SK-N-MC (cell line): ENCODE measurements around the gene STRBP.
"Not testable (repeated sequence)": the region's sequence is repeated elsewhere in the genome, so short reads cannot be mapped to it uniquely, and the experiment has no call there.

Source experiments
- DNase-seq: peaks from one replicate; pipeline ENCODE4 v3.0.0-alpha.2; 2011; ENCODE audit warnings: low read depth, low spot score
- H3K27ac ChIP-seq: fragments of 200-600 bp; sonication (generic); 2 replicates; pipeline ENCODE4 v1.5.1; 2016; ENCODE audit warnings: mixed run types
- H3K36me3 ChIP-seq: fragments of 200-600 bp; sonication (generic); 2 replicates; pipeline ENCODE4 v1.6.1; 2017; ENCODE audit warnings: antibody characterized with exemption, low read length, mixed read lengths; ENCODE audit not compliant: insufficient read depth
- H3K4me3 ChIP-seq: fragments of 200-600 bp; sonication (generic); 2 replicates; pipeline ENCODE4 v1.5.1; 2016
- H3K9ac ChIP-seq: fragments of 200-600 bp; sonication (generic); 2 replicates; pipeline ENCODE4 v1.8.0; 2017; ENCODE audit warnings: mixed run types, mixed read lengths; ENCODE audit not compliant: insufficient read length
- H3K9me3 ChIP-seq: fragments of 200-600 bp; sonication (generic); 2 replicates; pipeline ENCODE4 v1.6.1; 2017; ENCODE audit warnings: low read depth, mild to moderate bottlenecking, antibody characterized with exemption, low read length, moderate library complexity, mixed read lengths
- EZH2 ChIP-seq: fragments of 200-600 bp; sonication (generic); IDR thresholded peaks from one replicate; pipeline ENCODE4 v1.6.1; 2017; ENCODE audit warnings: antibody characterized with exemption
- FOXP2 ChIP-seq: optimal IDR thresholded peaks from 2 replicates; pipeline ENCODE3; 2011; ENCODE audit warnings: mild to moderate bottlenecking, moderate library complexity; ENCODE audit not compliant: insufficient read depth; ENCODE audit errors: extremely low read length, control extremely low read depth
- POLR2AphosphoS5 ChIP-seq: IDR thresholded peaks from 2 replicates; pipeline ENCODE4 v1.6.1; 2012; ENCODE audit warnings: mild to moderate bottlenecking, low read depth, low read length, borderline replicate concordance

STRBP gene

GRCh38 chr9:123208626-123209174 is 59.7 kb downstream of the STRBP start:
- Histone ChIP-seq H3K9me3 (no peaks in the 10 kb centered on the region), H3K36me3 (no peaks in the 10 kb centered on the region), H3K4me3 (no peak overlapping the region), H3K27ac (no peak overlapping the region), H3K9ac (no peak overlapping the region)
- TF ChIP-seq POLR2AphosphoS5: no peak
- TF ChIP-seq FOXP2: no peak
- TF ChIP-seq EZH2: no peak
- no peak for DNase-seq

GRCh38 chr9:123206065-123206464 is 62.3 kb downstream of the STRBP start:
- no peak for TF ChIP-seq EZH2
- TF ChIP-seq FOXP2: no peak
- TF ChIP-seq POLR2AphosphoS5: no peak
- no peaks in the 10 kb centered on the region for H3K9me3 ChIP-seq
- no peak overlapping the region for H3K9ac ChIP-seq
- no peak overlapping the region for H3K4me3 ChIP-seq
- H3K36me3 ChIP-seq: peaks cover 18% of the 10 kb centered on the region
- no peak for DNase-seq
- H3K27ac ChIP-seq: no peak overlapping the region

GRCh38 chr9:123201083-123201482 is 67.3 kb downstream of the STRBP start:
- TF ChIP-seq FOXP2 (no peak), EZH2 (no peak), POLR2AphosphoS5 (no peak)
- Histone ChIP-seq H3K9me3 (no peaks in the 10 kb centered on the region), H3K9ac (no peak overlapping the region), H3K36me3 (peaks cover 20% of the 10 kb centered on the region), H3K27ac (no peak overlapping the region), H3K4me3 (no peak overlapping the region)
- DNase-seq: no peak

GRCh38 chr9:123200469-123200868 is 67.9 kb downstream of the STRBP start:
- DNase-seq, H3K4me3 ChIP-seq, H3K9ac ChIP-seq, H3K9me3 ChIP-seq: not testable (repeated sequence)
- Histone ChIP-seq H3K27ac (0 out of 2 replicates have a peak overlapping the region, but pooled peaks have one; percentile 2), H3K36me3 (peaks cover 20% of the 10 kb centered on the region)

GRCh38 chr9:123196124-123196523 is 72.3 kb downstream of the STRBP start:
- TF ChIP-seq FOXP2: no peak
- no peak for TF ChIP-seq EZH2
- TF ChIP-seq POLR2AphosphoS5: no peak
- Histone ChIP-seq H3K4me3 (no peak overlapping the region), H3K9ac (no peak overlapping the region), H3K36me3 (peaks cover 3% of the 10 kb centered on the region; the same call in 1 of the 2 replicates), H3K27ac (no peak overlapping the region), H3K9me3 (no peaks in the 10 kb centered on the region)
- DNase-seq: no peak

GRCh38 chr9:123194023-123194422 is 74.4 kb downstream of the STRBP start:
- H3K36me3 ChIP-seq: no peaks in the 10 kb centered on the region
- H3K27ac ChIP-seq: no peak overlapping the region
- no peak overlapping the region for H3K4me3 ChIP-seq
- TF ChIP-seq POLR2AphosphoS5 (no peak), FOXP2 (no peak), EZH2 (no peak)
- no peaks in the 10 kb centered on the region for H3K9me3 ChIP-seq
- no peak for DNase-seq
- no peak overlapping the region for H3K9ac ChIP-seq

- no peak overlapping the region for H3K4me3 ChIP-seq
- DNase-seq: no peak
- TF ChIP-seq EZH2 (no peak), POLR2AphosphoS5 (no peak), FOXP2 (no peak)
- peaks cover 12% of the 10 kb centered on the region; the same call in 1 of the 2 replicates for H3K36me3 ChIP-seq
- no peak overlapping the region for H3K9ac ChIP-seq
- no peaks in the 10 kb centered on the region for H3K9me3 ChIP-seq
- no peak overlapping the region for H3K27ac ChIP-seq
These were observed 76.7 kb downstream of the STRBP start for GRCh38 chr9:123191680-123192079.

GRCh38 chr9:123191260-123191659 is 77.1 kb downstream of the STRBP start:
- Histone ChIP-seq H3K9ac (no peak overlapping the region), H3K36me3 (peaks cover 12% of the 10 kb centered on the region; the same call in 1 of the 2 replicates), H3K4me3 (no peak overlapping the region), H3K27ac (no peak overlapping the region), H3K9me3 (no peaks in the 10 kb centered on the region)
- DNase-seq: no peak
- TF ChIP-seq POLR2AphosphoS5: no peak
- TF ChIP-seq FOXP2: no peak
- TF ChIP-seq EZH2: no peak

GRCh38 chr9:123187131-123187530 is 81.3 kb downstream of the STRBP start:
- Histone ChIP-seq H3K27ac (0 out of 2 replicates have a peak overlapping the region, but pooled peaks have one; percentile 34), H3K36me3 (peaks cover 12% of the 10 kb centered on the region; the same call in 1 of the 2 replicates), H3K9me3 (no peaks in the 10 kb centered on the region), H3K9ac (no peak overlapping the region), H3K4me3 (no peak overlapping the region)
- no peak for DNase-seq
- TF ChIP-seq POLR2AphosphoS5: no peak
- TF ChIP-seq EZH2: no peak
- TF ChIP-seq FOXP2: no peak

GRCh38 chr9:123186029-123186428 is 82.4 kb downstream of the STRBP start:
- not testable (repeated sequence) for H3K9me3 ChIP-seq, H3K4me3 ChIP-seq, H3K9ac ChIP-seq, H3K27ac ChIP-seq, DNase-seq
- peaks cover 12% of the 10 kb centered on the region; the same call in 1 of the 2 replicates for H3K36me3 ChIP-seq
